ENCODE data around the gene ABHD12B. TPM values are rescaled to one million over a fixed set of nuclear protein-coding genes. Genes with fewer than 3 reads are reported as not detected.

ABHD12B gene
- total and polyA plus RNA-seq, 2 of the 13 experiments (the other 11 are each of a cell fraction or from before 2014, with no cell fraction given), result not detected

DNA sequence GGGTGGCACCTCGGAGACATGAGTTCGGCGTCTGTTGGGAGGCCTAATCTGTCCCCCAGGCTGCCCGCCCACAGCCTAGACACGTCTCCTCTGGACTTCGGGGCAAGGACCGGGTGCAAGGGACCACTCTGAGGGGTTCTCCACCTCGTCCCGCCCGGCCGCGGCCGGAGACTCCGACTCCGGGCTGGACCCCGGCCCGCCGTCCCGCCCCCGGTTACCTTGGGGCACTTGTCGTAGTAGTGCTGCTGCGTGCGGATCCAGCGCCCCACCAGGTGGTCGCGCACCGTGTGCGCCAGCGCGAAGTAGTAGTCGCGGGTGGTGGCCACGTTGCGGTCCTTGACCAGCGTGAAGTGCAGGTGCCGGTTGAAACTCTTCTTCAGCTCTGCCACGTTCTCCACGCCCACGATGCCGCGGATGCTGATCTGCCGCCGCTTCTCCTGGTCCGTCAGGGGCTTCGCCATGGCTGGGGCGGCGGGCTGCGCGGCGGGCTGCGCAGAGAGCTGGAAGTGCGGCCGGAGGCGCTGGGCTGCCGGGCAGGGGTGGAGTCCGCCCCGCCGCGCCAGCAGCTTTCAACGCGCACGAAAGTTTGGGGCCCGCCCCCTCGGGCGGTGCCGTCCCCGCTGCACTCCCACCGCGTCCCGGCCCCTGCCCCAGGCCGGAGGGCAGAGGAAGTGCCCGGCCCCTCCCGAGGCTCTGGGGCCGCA lies 72.2 kb downstream of the ABHD12B start, which contains the start of gene PYGL (continued):
- TF ChIP-seq, protein P1, sequence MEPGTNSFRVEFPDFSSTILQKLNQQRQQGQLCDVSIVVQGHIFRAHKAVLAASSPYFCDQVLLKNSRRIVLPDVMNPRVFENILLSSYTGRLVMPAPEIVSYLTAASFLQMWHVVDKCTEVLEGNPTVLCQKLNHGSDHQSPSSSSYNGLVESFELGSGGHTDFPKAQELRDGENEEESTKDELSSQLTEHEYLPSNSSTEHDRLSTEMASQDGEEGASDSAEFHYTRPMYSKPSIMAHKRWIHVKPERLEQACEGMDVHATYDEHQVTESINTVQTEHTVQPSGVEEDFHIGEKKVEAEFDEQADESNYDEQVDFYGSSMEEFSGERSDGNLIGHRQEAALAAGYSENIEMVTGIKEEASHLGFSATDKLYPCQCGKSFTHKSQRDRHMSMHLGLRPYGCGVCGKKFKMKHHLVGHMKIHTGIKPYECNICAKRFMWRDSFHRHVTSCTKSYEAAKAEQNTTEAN (CRISPR knock-in tag; conservative IDR thresholded peaks at IDR 0.05), result peak; percentile 21; the same call in 1 of the 2 replicates
- TF ChIP-seq ZNF260 (CRISPR knock-in tag; IDR thresholded peaks at IDR 0.05; ENCODE audit: borderline replicate concordance, low read depth), result no peak
- TF ChIP-seq GPN1 (CRISPR knock-in tag; IDR thresholded peaks at IDR 0.05; ENCODE audit: borderline replicate concordance), result no peak
- no peak for TF ChIP-seq CHD2 (IDR thresholded peaks at IDR 0.05; ENCODE audit: low read depth, low read length)
- no peak for TF ChIP-seq ZNF557 (CRISPR knock-in tag; IDR thresholded peaks at IDR 0.05)
- TF ChIP-seq ZNF282 (IDR thresholded peaks at IDR 0.05; ENCODE audit: partially characterized antibody), result no peak
- TF ChIP-seq ZNF746 (CRISPR knock-in tag; IDR thresholded peaks at IDR 0.05), result peak; percentile 33; the same call in 1 of the 2 replicates
- peak; percentile 75; the same call in 1 of the 3 replicates for TF ChIP-seq MXI1 (IDR thresholded peaks at IDR 0.05; ENCODE audit: borderline replicate concordance, low read depth, low read length)
- TF ChIP-seq, protein P2, sequence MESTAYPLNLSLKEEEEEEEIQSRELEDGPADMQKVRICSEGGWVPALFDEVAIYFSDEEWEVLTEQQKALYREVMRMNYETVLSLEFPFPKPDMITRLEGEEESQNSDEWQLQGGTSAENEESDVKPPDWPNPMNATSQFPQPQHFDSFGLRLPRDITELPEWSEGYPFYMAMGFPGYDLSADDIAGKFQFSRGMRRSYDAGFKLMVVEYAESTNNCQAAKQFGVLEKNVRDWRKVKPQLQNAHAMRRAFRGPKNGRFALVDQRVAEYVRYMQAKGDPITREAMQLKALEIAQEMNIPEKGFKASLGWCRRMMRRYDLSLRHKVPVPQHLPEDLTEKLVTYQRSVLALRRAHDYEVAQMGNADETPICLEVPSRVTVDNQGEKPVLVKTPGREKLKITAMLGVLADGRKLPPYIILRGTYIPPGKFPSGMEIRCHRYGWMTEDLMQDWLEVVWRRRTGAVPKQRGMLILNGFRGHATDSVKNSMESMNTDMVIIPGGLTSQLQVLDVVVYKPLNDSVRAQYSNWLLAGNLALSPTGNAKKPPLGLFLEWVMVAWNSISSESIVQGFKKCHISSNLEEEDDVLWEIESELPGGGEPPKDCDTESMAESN (CRISPR knock-in tag; conservative IDR thresholded peaks at IDR 0.05), result 0 out of 2 replicates have a peak, but pooled peaks have one; percentile 23
- TF ChIP-seq ADNP (CRISPR knock-in tag; IDR thresholded peaks at IDR 0.05), result no peak
- TF ChIP-seq KLF9 (CRISPR knock-in tag; IDR thresholded peaks at IDR 0.05; ENCODE audit: low read depth), result 0 out of 2 replicates have a peak, but pooled peaks have one; percentile 72
- TF ChIP-seq ZNF747 (CRISPR knock-in tag; IDR thresholded peaks at IDR 0.05; ENCODE audit: borderline replicate concordance), result no peak; the same call in 1 of the 2 replicates
- TF ChIP-seq, protein P3, sequence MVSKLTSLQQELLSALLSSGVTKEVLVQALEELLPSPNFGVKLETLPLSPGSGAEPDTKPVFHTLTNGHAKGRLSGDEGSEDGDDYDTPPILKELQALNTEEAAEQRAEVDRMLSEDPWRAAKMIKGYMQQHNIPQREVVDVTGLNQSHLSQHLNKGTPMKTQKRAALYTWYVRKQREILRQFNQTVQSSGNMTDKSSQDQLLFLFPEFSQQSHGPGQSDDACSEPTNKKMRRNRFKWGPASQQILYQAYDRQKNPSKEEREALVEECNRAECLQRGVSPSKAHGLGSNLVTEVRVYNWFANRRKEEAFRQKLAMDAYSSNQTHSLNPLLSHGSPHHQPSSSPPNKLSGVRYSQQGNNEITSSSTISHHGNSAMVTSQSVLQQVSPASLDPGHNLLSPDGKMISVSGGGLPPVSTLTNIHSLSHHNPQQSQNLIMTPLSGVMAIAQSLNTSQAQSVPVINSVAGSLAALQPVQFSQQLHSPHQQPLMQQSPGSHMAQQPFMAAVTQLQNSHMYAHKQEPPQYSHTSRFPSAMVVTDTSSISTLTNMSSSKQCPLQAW (CRISPR knock-in tag; IDR thresholded peaks at IDR 0.05), result no peak
- no peak for TF ChIP-seq SNRNP70 (IDR thresholded peaks at IDR 0.05; ENCODE audit: low read depth, low read length)
- TF ChIP-seq ATF7-NPFF (CRISPR knock-in tag; IDR thresholded peaks at IDR 0.05; ENCODE audit: low read depth), result peak; percentile 49; the same call in 1 of the 2 replicates
- TF ChIP-seq SRF (IDR thresholded peaks at IDR 0.05; ENCODE audit: low read depth, low read length), result no peak
- TF ChIP-seq, protein P4, sequence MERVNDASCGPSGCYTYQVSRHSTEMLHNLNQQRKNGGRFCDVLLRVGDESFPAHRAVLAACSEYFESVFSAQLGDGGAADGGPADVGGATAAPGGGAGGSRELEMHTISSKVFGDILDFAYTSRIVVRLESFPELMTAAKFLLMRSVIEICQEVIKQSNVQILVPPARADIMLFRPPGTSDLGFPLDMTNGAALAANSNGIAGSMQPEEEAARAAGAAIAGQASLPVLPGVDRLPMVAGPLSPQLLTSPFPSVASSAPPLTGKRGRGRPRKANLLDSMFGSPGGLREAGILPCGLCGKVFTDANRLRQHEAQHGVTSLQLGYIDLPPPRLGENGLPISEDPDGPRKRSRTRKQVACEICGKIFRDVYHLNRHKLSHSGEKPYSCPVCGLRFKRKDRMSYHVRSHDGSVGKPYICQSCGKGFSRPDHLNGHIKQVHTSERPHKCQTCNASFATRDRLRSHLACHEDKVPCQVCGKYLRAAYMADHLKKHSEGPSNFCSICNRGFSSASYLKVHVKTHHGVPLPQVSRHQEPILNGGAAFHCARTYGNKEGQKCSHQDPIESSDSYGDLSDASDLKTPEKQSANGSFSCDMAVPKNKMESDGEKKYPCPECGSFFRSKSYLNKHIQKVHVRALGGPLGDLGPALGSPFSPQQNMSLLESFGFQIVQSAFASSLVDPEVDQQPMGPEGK (CRISPR knock-in tag; IDR thresholded peaks at IDR 0.05), result no peak
- TF ChIP-seq TGIF2 (CRISPR knock-in tag; IDR thresholded peaks at IDR 0.05), result no peak
- TF ChIP-seq ZNF24 (IDR thresholded peaks at IDR 0.05), result no peak
- 0 out of 2 replicates have a peak, but pooled peaks have one; percentile 1 for TF ChIP-seq SKIL (CRISPR knock-in tag; IDR thresholded peaks at IDR 0.05; ENCODE audit: borderline replicate concordance)
- TF ChIP-seq NAIF1 (CRISPR knock-in tag; IDR thresholded peaks at IDR 0.05; ENCODE audit: borderline replicate concordance), result peak; percentile 65; the same call in 1 of the 2 replicates
